Measurements from ENCODE around the gene CBX4.

- TF ChIP-seq, protein P1, sequence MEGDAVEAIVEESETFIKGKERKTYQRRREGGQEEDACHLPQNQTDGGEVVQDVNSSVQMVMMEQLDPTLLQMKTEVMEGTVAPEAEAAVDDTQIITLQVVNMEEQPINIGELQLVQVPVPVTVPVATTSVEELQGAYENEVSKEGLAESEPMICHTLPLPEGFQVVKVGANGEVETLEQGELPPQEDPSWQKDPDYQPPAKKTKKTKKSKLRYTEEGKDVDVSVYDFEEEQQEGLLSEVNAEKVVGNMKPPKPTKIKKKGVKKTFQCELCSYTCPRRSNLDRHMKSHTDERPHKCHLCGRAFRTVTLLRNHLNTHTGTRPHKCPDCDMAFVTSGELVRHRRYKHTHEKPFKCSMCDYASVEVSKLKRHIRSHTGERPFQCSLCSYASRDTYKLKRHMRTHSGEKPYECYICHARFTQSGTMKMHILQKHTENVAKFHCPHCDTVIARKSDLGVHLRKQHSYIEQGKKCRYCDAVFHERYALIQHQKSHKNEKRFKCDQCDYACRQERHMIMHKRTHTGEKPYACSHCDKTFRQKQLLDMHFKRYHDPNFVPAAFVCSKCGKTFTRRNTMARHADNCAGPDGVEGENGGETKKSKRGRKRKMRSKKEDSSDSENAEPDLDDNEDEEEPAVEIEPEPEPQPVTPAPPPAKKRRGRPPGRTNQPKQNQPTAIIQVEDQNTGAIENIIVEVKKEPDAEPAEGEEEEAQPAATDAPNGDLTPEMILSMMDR (conservative IDR thresholded peaks at IDR 0.05) = no peak
- no peak for TF ChIP-seq ZFX (IDR thresholded peaks at IDR 0.05)
These were observed 21.0 kb downstream of the CBX4 start for GRCh38 chr17:79818026-79818758.

All from C4-2B (cell line).